H1 (cell line): ENCODE data around the gene ARHGAP27.

Experiments used
- CEBPB ChIP-seq: IDR thresholded peaks from 2 replicates; pipeline ENCODE4 v1.6.1; 2012; ENCODE audit warnings: low read depth, low read length
- CREB1 ChIP-seq: IDR thresholded peaks from 2 replicates; pipeline ENCODE4 v1.6.1; 2012; ENCODE audit warnings: inconsistent platforms
- CTCF ChIP-seq, 3 experiments: IDR thresholded peaks; 1 replicate in 2 of 3; 2 replicates in 1 of 3; pipeline versions ENCODE4 v1.5.1 to v1.6.1; 2011; ENCODE audit warnings: low read length in 3 of 3, mild to moderate bottlenecking in 3 of 3, inconsistent platforms in 2 of 3, low read depth in 1 of 3, moderate library complexity in 1 of 3; ENCODE audit not compliant: insufficient read depth in 1 of 3; ENCODE audit errors: control extremely low read depth in 1 of 3
- E2F6 ChIP-seq: IDR thresholded peaks from 2 replicates; pipeline ENCODE4 v1.6.1; 2012; ENCODE audit warnings: inconsistent platforms
- EGR1 ChIP-seq: IDR thresholded peaks from 2 replicates; pipeline ENCODE4 v1.6.1; 2011; ENCODE audit warnings: low read depth, low read length, borderline replicate concordance
- EZH2 ChIP-seq: fragments of 200-600 bp; sonication (generic); IDR thresholded peaks from 2 replicates; pipeline ENCODE4 v1.7.1; 2012; ENCODE audit warnings: low read depth, mild to moderate bottlenecking, moderate library complexity, low read length, inconsistent platforms; ENCODE audit not compliant: severe bottlenecking
- JUN ChIP-seq: IDR thresholded peaks from 2 replicates; pipeline ENCODE4 v1.6.1; 2011; ENCODE audit warnings: low read depth, mild to moderate bottlenecking, improper control_type of control experiment, low read length
- KDM4A ChIP-seq: IDR thresholded peaks from one replicate; pipeline ENCODE4 v1.7.1; 2012; ENCODE audit warnings: low read depth, mild to moderate bottlenecking, moderate library complexity, low read length, inconsistent platforms; ENCODE audit not compliant: severe bottlenecking
- POLR2A ChIP-seq, 2 experiments: IDR thresholded peaks; 1 replicate in 1 of 2; 2 replicates in 1 of 2; pipeline ENCODE4 v1.6.1; 2011; ENCODE audit warnings: low read depth in 2 of 2, low read length in 2 of 2, mild to moderate bottlenecking in 2 of 2; ENCODE audit errors: control extremely low read depth in 1 of 2
- POLR2AphosphoS5 ChIP-seq: IDR thresholded peaks from 2 replicates; pipeline ENCODE4 v1.6.1; 2011; ENCODE audit warnings: low read depth, low read length
- SP1 ChIP-seq: IDR thresholded peaks from 2 replicates; pipeline ENCODE4 v1.6.1; 2011; ENCODE audit warnings: low read depth, low read length

- no peak for TF ChIP-seq POLR2AphosphoS5
- no peak for TF ChIP-seq SP1
- no peak for TF ChIP-seq JUN
- TF ChIP-seq POLR2A (IDR thresholded peaks at IDR 0.05; ENCODE audit: control extremely low read depth in 1 of 2, low read depth in 2 of 2, low read length in 2 of 2) = no peak
- TF ChIP-seq KDM4A = no peak
- TF ChIP-seq CTCF (IDR thresholded peaks at IDR 0.05; ENCODE audit: control extremely low read depth in 1 of 3, insufficient read depth in 1 of 3, low read depth in 1 of 3, low read length in 3 of 3) = no peak
- TF ChIP-seq CEBPB = no peak
- TF ChIP-seq EGR1 = no peak
- no peak for TF ChIP-seq EZH2
- no peak for TF ChIP-seq E2F6
- TF ChIP-seq CREB1 = no peak
These were observed 34.9 kb downstream of the ARHGAP27 start for GRCh38 chr17:45397796-45398195.
